Measurements from ENCODE around the gene UBR2.
"Not testable (repeated sequence)": the region's sequence is repeated elsewhere in the genome, so short reads cannot be mapped to it uniquely, and the experiment has no call there.

UBR2 gene

GRCh38 chr6:42566614-42567208 lies 2.9 kb downstream of the UBR2 start:
- peaks cover 4% of the 10 kb centered on the region for H3K9me3 Mint-ChIP-seq
- peak overlapping the region; percentile 29 for H3K4me3 Mint-ChIP-seq
- ATAC-seq, result no peak
- no peak for DNase-seq
- peaks cover 25% of the 10 kb centered on the region for H3K36me3 Mint-ChIP-seq (ENCODE audit: low read depth)
- H3K27me3 Mint-ChIP-seq, result no peaks in the 10 kb centered on the region
- no peak overlapping the region for H3K27ac Mint-ChIP-seq
- H3K4me1 Mint-ChIP-seq, result peaks cover 50% of the 10 kb centered on the region

- ATAC-seq, H3K4me3 Mint-ChIP-seq, DNase-seq, H3K27me3 Mint-ChIP-seq, H3K9me3 Mint-ChIP-seq: not testable (repeated sequence)
- peak overlapping the region; percentile 70 for H3K27ac Mint-ChIP-seq
- peaks cover 55% of the 10 kb centered on the region for H3K4me1 Mint-ChIP-seq
- H3K36me3 Mint-ChIP-seq (ENCODE audit: low read depth), result peaks cover 25% of the 10 kb centered on the region
These were observed 3.4 kb downstream of the UBR2 start for GRCh38 chr6:42567237-42567636.

- Mint-ChIP-seq H3K36me3 (ENCODE audit: low read depth) (peaks cover 39% of the 10 kb centered on the region), H3K27me3 (no peaks in the 10 kb centered on the region), H3K4me3 (peak overlapping the region; percentile 48), H3K27ac (peak overlapping the region; percentile 91), H3K4me1 (peaks cover 69% of the 10 kb centered on the region), H3K9me3 (peaks cover 4% of the 10 kb centered on the region)
- DNase-seq (no peak), ATAC-seq (peak; percentile 50)
These were observed 5.5 kb downstream of the UBR2 start for GRCh38 chr6:42569102-42570028.

GRCh38 chr6:42571611-42572342 lies 7.9 kb downstream of the UBR2 start:
- Mint-ChIP-seq H3K9me3 (peaks cover 4% of the 10 kb centered on the region), H3K36me3 (ENCODE audit: low read depth) (peaks cover 36% of the 10 kb centered on the region), H3K4me3 (peak overlapping the region; percentile 60), H3K27me3 (no peaks in the 10 kb centered on the region), H3K4me1 (peaks cover 52% of the 10 kb centered on the region), H3K27ac (peak overlapping the region; percentile 46)
- ATAC-seq (no peak), DNase-seq (no peak)

GRCh38 chr6:42572523-42572922 lies 8.7 kb downstream of the UBR2 start:
- Mint-ChIP-seq H3K9me3 (peaks cover 4% of the 10 kb centered on the region), H3K36me3 (ENCODE audit: low read depth) (peaks cover 31% of the 10 kb centered on the region), H3K27ac (no peak overlapping the region), H3K27me3 (no peaks in the 10 kb centered on the region), H3K4me1 (peaks cover 49% of the 10 kb centered on the region), H3K4me3 (no peak overlapping the region)
- DNase-seq (no peak), ATAC-seq (no peak)

- DNase-seq, ATAC-seq, H3K4me3 Mint-ChIP-seq, H3K27ac Mint-ChIP-seq, H3K9me3 Mint-ChIP-seq, H3K27me3 Mint-ChIP-seq: not testable (repeated sequence)
- peaks cover 38% of the 10 kb centered on the region for H3K36me3 Mint-ChIP-seq (ENCODE audit: low read depth)
- peaks cover 43% of the 10 kb centered on the region for H3K4me1 Mint-ChIP-seq
These were observed 12.7 kb downstream of the UBR2 start for GRCh38 chr6:42576538-42576937.

- peaks cover 40% of the 10 kb centered on the region for H3K36me3 Mint-ChIP-seq (ENCODE audit: low read depth)
- DNase-seq, result no peak
- H3K4me3 Mint-ChIP-seq, result no peak overlapping the region
- H3K9me3 Mint-ChIP-seq, result no peaks in the 10 kb centered on the region
- H3K4me1 Mint-ChIP-seq, result peaks cover 7% of the 10 kb centered on the region
- no peak for ATAC-seq
- H3K27ac Mint-ChIP-seq, result no peak overlapping the region
- H3K27me3 Mint-ChIP-seq, result no peaks in the 10 kb centered on the region
These were observed 34.5 kb downstream of the UBR2 start for GRCh38 chr6:42598300-42598699.

- no peaks in the 10 kb centered on the region for H3K27me3 Mint-ChIP-seq
- H3K4me1 Mint-ChIP-seq, result peaks cover 7% of the 10 kb centered on the region
- ATAC-seq (no peak), DNase-seq (no peak)
- H3K27ac Mint-ChIP-seq, result no peak overlapping the region
- H3K36me3 Mint-ChIP-seq (ENCODE audit: low read depth), result peaks cover 30% of the 10 kb centered on the region
- H3K9me3 Mint-ChIP-seq, result no peaks in the 10 kb centered on the region
- no peak overlapping the region for H3K4me3 Mint-ChIP-seq
These were observed 35.7 kb downstream of the UBR2 start for GRCh38 chr6:42599558-42599957.

- DNase-seq (no peak), ATAC-seq (no peak)
- H3K27ac Mint-ChIP-seq, result no peak overlapping the region
- H3K4me3 Mint-ChIP-seq, result no peak overlapping the region
- H3K4me1 Mint-ChIP-seq, result no peaks in the 10 kb centered on the region
- H3K9me3 Mint-ChIP-seq, result no peaks in the 10 kb centered on the region
- H3K27me3 Mint-ChIP-seq, result no peaks in the 10 kb centered on the region
- H3K36me3 Mint-ChIP-seq (ENCODE audit: low read depth), result no peaks in the 10 kb centered on the region
These were observed 40.3 kb downstream of the UBR2 start for GRCh38 chr6:42604150-42604549.

GRCh38 chr6:42604699-42605098 lies 40.9 kb downstream of the UBR2 start:
- not testable (repeated sequence) for H3K27me3 Mint-ChIP-seq; H3K36me3 Mint-ChIP-seq (ENCODE audit: low read depth); H3K4me1 Mint-ChIP-seq

GRCh38 chr6:42610416-42610815 lies 46.6 kb downstream of the UBR2 start:
- Mint-ChIP-seq H3K9me3 (no peaks in the 10 kb centered on the region), H3K27ac (peak overlapping the region; percentile 22), H3K27me3 (no peaks in the 10 kb centered on the region), H3K36me3 (ENCODE audit: low read depth) (peaks cover 11% of the 10 kb centered on the region), H3K4me3 (no peak overlapping the region), H3K4me1 (peaks cover 4% of the 10 kb centered on the region)
- peak; percentile 66 for ATAC-seq
- DNase-seq, result no peak

More at GRCh38 chr6:42604699-42605098, 40.9 kb downstream of the UBR2 start:
- not testable (repeated sequence) for H3K9me3 Mint-ChIP-seq, H3K4me3 Mint-ChIP-seq, H3K27ac Mint-ChIP-seq, ATAC-seq, DNase-seq

- peaks cover 18% of the 10 kb centered on the region for H3K36me3 Mint-ChIP-seq (ENCODE audit: low read depth)
- H3K9me3 Mint-ChIP-seq, result no peaks in the 10 kb centered on the region
- no peak overlapping the region for H3K27ac Mint-ChIP-seq
These were observed 51.7 kb downstream of the UBR2 start for GRCh38 chr6:42615518-42615917.

GRCh38 chr6:42616716-42617115 lies 52.9 kb downstream of the UBR2 start:
- H3K36me3 Mint-ChIP-seq (ENCODE audit: low read depth), result peaks cover 18% of the 10 kb centered on the region
- ATAC-seq (no peak), DNase-seq (no peak)
- H3K4me3 Mint-ChIP-seq, result no peak overlapping the region
- no peak overlapping the region for H3K27ac Mint-ChIP-seq
- no peaks in the 10 kb centered on the region for H3K27me3 Mint-ChIP-seq
- H3K4me1 Mint-ChIP-seq, result peaks cover 5% of the 10 kb centered on the region
- H3K9me3 Mint-ChIP-seq, result no peaks in the 10 kb centered on the region

More at GRCh38 chr6:42615518-42615917, 51.7 kb downstream of the UBR2 start:
- DNase-seq, result no peak
- Mint-ChIP-seq H3K4me1 (peaks cover 6% of the 10 kb centered on the region), H3K27me3 (no peaks in the 10 kb centered on the region), H3K4me3 (no peak overlapping the region)
- no peak for ATAC-seq

- Mint-ChIP-seq H3K4me3 (no peak overlapping the region), H3K9me3 (no peaks in the 10 kb centered on the region), H3K36me3 (ENCODE audit: low read depth) (peaks cover 18% of the 10 kb centered on the region)
These were observed 54.3 kb downstream of the UBR2 start for GRCh38 chr6:42618105-42618504.

More at GRCh38 chr6:42618105-42618504, 54.3 kb downstream of the UBR2 start:
- no peak overlapping the region for H3K27ac Mint-ChIP-seq
- ATAC-seq, result no peak
- H3K4me1 Mint-ChIP-seq, result peaks cover 5% of the 10 kb centered on the region
- H3K27me3 Mint-ChIP-seq, result no peaks in the 10 kb centered on the region
- no peak for DNase-seq

All from activated naive CD8-positive, alpha-beta T cell treated with anti-CD3 and anti-CD28 coated beads, Interleukin-2, amount 50 U/mL, for 24 hours (primary cell).